Measurements from ENCODE around the gene BACH2.

GRCh38 chr6:89986650-89987074 lies 310.0 kb downstream of the BACH2 start:
- TF ChIP-seq CTCF (IDR thresholded peaks at IDR 0.05) (no peak), MAX (IDR thresholded peaks at IDR 0.05) (no peak), PHF8 (IDR thresholded peaks at IDR 0.05; ENCODE audit: borderline replicate concordance, low read depth) (no peak), BCL3 (IDR thresholded peaks at IDR 0.05) (no peak), REST (IDR thresholded peaks at IDR 0.05) (no peak)
